GM19240 (cell line): ENCODE measurements around the gene CYP4F11.
A peak's percentile ranks its signal among the peaks of the same experiment; 100 is the strongest.
"Not testable (repeated sequence)": the region's sequence is repeated elsewhere in the genome, so short reads cannot be mapped to it uniquely, and the experiment has no call there.

ENCODE experiments used
- DNase-seq: peaks from one replicate; pipeline ENCODE4 v3.0.0; 2011; ENCODE audit warnings: low spot score; ENCODE audit not compliant: insufficient read length

Gene CYP4F11

GRCh38 chr19:15883329-15883728, 51.0 kb downstream of the CYP4F11 start:
- not testable (repeated sequence) for DNase-seq

GRCh38 chr19:15874821-15875474, 59.4 kb downstream of the CYP4F11 start:
- DNase-seq: no peak

GRCh38 chr19:15873771-15874170, 60.6 kb downstream of the CYP4F11 start:
- not testable (repeated sequence) for DNase-seq

GRCh38 chr19:15871570-15871969, 62.8 kb downstream of the CYP4F11 start:
- no peak for DNase-seq

- DNase-seq: no peak
Observed at GRCh38 chr19:15869873-15870272, 64.5 kb downstream of the CYP4F11 start.

- peak; percentile 48 for DNase-seq
Observed at GRCh38 chr19:15869109-15869555, 65.2 kb downstream of the CYP4F11 start.

- DNase-seq: no peak
Observed at GRCh38 chr19:15866636-15867035, 67.7 kb downstream of the CYP4F11 start.

- DNase-seq: no peak
Observed at GRCh38 chr19:15864824-15865223, 69.5 kb downstream of the CYP4F11 start.

- DNase-seq: no peak
Observed at GRCh38 chr19:15863272-15863671, 71.1 kb downstream of the CYP4F11 start.

GRCh38 chr19:15862444-15862843, 71.9 kb downstream of the CYP4F11 start:
- no peak for DNase-seq
